HG03095 (cell line): ENCODE data around the gene IFT22.
"Not testable (repeated sequence)": the region's sequence is repeated elsewhere in the genome, so short reads cannot be mapped to it uniquely, and the experiment has no call there.

ENCODE experiments used
- ATAC-seq: cut with Tn5 transposase; IDR thresholded peaks from one replicate; pipeline ENCODE4 v1.9.1; 2021; ENCODE audit warnings: moderate library complexity; ENCODE audit not compliant: unreplicated experiment

IFT22 gene

GRCh38 chr7:101315336-101315735, 6.3 kb downstream of the IFT22 start:
- ATAC-seq, result no peak

- ATAC-seq, result no peak
Measured at GRCh38 chr7:101308245-101309085, 13.1 kb downstream of the IFT22 start.

GRCh38 chr7:101306307-101306706, 15.3 kb downstream of the IFT22 start:
- ATAC-seq, result no peak

GRCh38 chr7:101303102-101303701, 18.4 kb downstream of the IFT22 start:
- no peak for ATAC-seq

- no peak for ATAC-seq
Measured at GRCh38 chr7:101302641-101303101, 18.9 kb downstream of the IFT22 start.

- no peak for ATAC-seq
Measured at GRCh38 chr7:101300465-101301376, 20.9 kb downstream of the IFT22 start.

- no peak for ATAC-seq
Measured at GRCh38 chr7:101299511-101300464, 21.8 kb downstream of the IFT22 start.

GRCh38 chr7:101294832-101295121, 26.8 kb downstream of the IFT22 start:
- no peak for ATAC-seq

- no peak for ATAC-seq
Measured at GRCh38 chr7:101294039-101294831, 27.4 kb downstream of the IFT22 start.

GRCh38 chr7:101293069-101294021, 28.3 kb downstream of the IFT22 start:
- ATAC-seq, result not testable (repeated sequence)

- not testable (repeated sequence) for ATAC-seq
Measured at GRCh38 chr7:101292566-101292965, 29.0 kb downstream of the IFT22 start.

GRCh38 chr7:101290186-101291037, 31.2 kb downstream of the IFT22 start:
- ATAC-seq, result not testable (repeated sequence)

- not testable (repeated sequence) for ATAC-seq
Measured at GRCh38 chr7:101289687-101290086, 31.9 kb downstream of the IFT22 start.

- no peak for ATAC-seq
Measured at GRCh38 chr7:101288439-101288838, 33.2 kb downstream of the IFT22 start.

- no peak for ATAC-seq
Measured at GRCh38 chr7:101287032-101287431, 34.6 kb downstream of the IFT22 start.

- ATAC-seq, result not testable (repeated sequence)
Measured at GRCh38 chr7:101285880-101286279, 35.7 kb downstream of the IFT22 start.

GRCh38 chr7:101285171-101285570, 36.4 kb downstream of the IFT22 start:
- ATAC-seq, result no peak
